ENCODE measurements around the gene BSCL2. TPM values are rescaled to one million over a fixed set of nuclear protein-coding genes. Genes with fewer than 3 reads are reported as not detected.

BSCL2 gene
- total and polyA plus RNA-seq, 2 donors (not counting 1 experiment from before 2014, with no cell fraction given): 38.5 to 56.3 TPM

DNA sequence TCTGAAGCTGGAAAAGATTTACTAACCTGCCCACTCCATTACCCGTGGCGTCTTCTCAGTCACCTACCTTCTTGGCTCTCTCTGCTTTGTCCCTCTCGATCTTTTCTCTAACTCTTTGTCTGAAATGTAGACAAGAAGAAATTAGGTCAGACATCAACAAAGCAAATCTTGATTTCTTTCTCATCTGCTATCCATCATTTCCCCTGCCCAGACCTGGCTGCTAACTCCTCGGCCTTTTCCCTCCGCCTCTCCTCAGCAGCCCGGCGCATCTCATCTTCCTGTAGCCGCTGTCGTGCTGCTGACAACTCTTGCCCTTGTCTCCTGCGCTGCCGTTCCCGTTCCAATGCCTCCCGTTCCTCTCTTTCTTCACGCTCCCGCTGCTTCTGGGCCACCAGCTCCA, 29.5 kb downstream of the BSCL2 start:
- ATAC-seq (ENCODE audit: low read depth) (no peak), DNase-seq (no peak)
- peak overlapping the region; percentile 88 for H3K4me3 Mint-ChIP-seq
- no peaks in the 10 kb centered on the region for H3K27me3 Mint-ChIP-seq
- 100% methylated on average over 8 of the region's 15 CpGs for WGBS (ENCODE audit: insufficient coverage)
- Histone ChIP-seq H3K9ac (ENCODE audit: low read length) (peak overlapping the region; percentile 99), H3K4me3 (ENCODE audit: control extremely low read depth in 1 of 5, extremely low read depth in 1 of 5, insufficient read depth in 1 of 5, low read depth in 2 of 5, low read length in 4 of 5) (peak overlapping the region in 3 of 5 experiments; percentile 71 to 99 (median 99)), H3K4me2 (replicated peaks; ENCODE audit: low read depth, low read length, poor library complexity, severe bottlenecking) (peak overlapping the region; percentile 90), H3K27me3 (replicated peaks in 1 of 4; ENCODE audit: control extremely low read depth in 1 of 4, control insufficient read depth in 3 of 4, insufficient read depth in 4 of 4, low read length in 3 of 4) (no peaks in the 10 kb centered on the region), H2AFZ (ENCODE audit: insufficient read depth, low read depth, low read length, poor library complexity, severe bottlenecking) (no peak overlapping the region), H4K20me1 (ENCODE audit: control insufficient read depth, insufficient read depth, low read length, poor library complexity, severe bottlenecking) (peaks cover 2% of the 10 kb centered on the region), H3K79me2 (ENCODE audit: control insufficient read depth, insufficient read depth, low read length) (peaks cover 48% of the 10 kb centered on the region), H3K9me3 (ENCODE audit: control extremely low read depth in 1 of 3, control insufficient read depth in 2 of 3, insufficient read depth in 1 of 3, low read length in 2 of 3) (no peaks in the 10 kb centered on the region), H3K27ac (ENCODE audit: low read length in 2 of 2) (peak overlapping the region in 1 of 2 donors; percentile 99), H3K36me3 (replicated peaks in 1 of 2; ENCODE audit: control extremely low read depth in 1 of 2, control insufficient read depth in 1 of 2, extremely low read depth in 1 of 2, insufficient read depth in 2 of 2, low read length in 1 of 2) (peaks cover 1 to 27% of the 10 kb centered on the region in 2 experiments), H3K4me1 (ENCODE audit: control insufficient read depth in 2 of 2, insufficient read depth in 2 of 2, low read length in 2 of 2) (peaks cover 16 to 28% of the 10 kb centered on the region in 2 donors)
- intact Hi-C loops (cut with micrococcal nuclease): loop anchor here (2.0 kb wide), 1 partner anchor 13 kb away; the partner anchor contains the start of genes C11orf98 and CSKMT
- peaks cover 40% of the 10 kb centered on the region for H3K4me1 Mint-ChIP-seq
- POLR2A ChIA-PET: interaction anchor here (1.0 to 1.9 kb wide), 3 partner anchors 10 to 12 kb away, joined by 3 to 6 read pairs (median 5); partner anchors contain the start of genes C11orf98 and CSKMT
- CTCF ChIA-PET: no interaction called here
- H3K27ac Mint-ChIP-seq: peak overlapping the region; percentile 93
- H3K9me3 Mint-ChIP-seq (ENCODE audit: insufficient read depth): no peaks in the 10 kb centered on the region
- TF ChIP-seq EZH2 (IDR thresholded peaks at IDR 0.05; ENCODE audit: borderline replicate concordance, insufficient read depth, low read depth, low read length, poor library complexity, severe bottlenecking): no peak
- TF ChIP-seq, protein P1, sequence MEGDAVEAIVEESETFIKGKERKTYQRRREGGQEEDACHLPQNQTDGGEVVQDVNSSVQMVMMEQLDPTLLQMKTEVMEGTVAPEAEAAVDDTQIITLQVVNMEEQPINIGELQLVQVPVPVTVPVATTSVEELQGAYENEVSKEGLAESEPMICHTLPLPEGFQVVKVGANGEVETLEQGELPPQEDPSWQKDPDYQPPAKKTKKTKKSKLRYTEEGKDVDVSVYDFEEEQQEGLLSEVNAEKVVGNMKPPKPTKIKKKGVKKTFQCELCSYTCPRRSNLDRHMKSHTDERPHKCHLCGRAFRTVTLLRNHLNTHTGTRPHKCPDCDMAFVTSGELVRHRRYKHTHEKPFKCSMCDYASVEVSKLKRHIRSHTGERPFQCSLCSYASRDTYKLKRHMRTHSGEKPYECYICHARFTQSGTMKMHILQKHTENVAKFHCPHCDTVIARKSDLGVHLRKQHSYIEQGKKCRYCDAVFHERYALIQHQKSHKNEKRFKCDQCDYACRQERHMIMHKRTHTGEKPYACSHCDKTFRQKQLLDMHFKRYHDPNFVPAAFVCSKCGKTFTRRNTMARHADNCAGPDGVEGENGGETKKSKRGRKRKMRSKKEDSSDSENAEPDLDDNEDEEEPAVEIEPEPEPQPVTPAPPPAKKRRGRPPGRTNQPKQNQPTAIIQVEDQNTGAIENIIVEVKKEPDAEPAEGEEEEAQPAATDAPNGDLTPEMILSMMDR (IDR thresholded peaks at IDR 0.05): no peak

- intact Hi-C loops (cut with micrococcal nuclease): no loop called here
- CTCF ChIA-PET: interaction anchor here (0.5 to 1.6 kb wide), 4 partner anchors 24 to 1249 kb away, joined by 3 to 5 read pairs (median 4); partner anchors contain the start of gene INTS5
- POLR2A ChIA-PET: interaction anchor here (0.6 to 1.9 kb wide), 3 partner anchors 10 to 84 kb away, joined by 3 to 6 read pairs (median 3); partner anchors contain the start of genes C11orf98 and CSKMT
- Mint-ChIP-seq H3K4me1 (peaks cover 41% of the 10 kb centered on the region), H3K27me3 (no peaks in the 10 kb centered on the region), H3K27ac (peak overlapping the region; percentile 57), H3K9me3 (ENCODE audit: insufficient read depth) (no peaks in the 10 kb centered on the region), H3K4me3 (peak overlapping the region; percentile 88)
- H3K4me1 ChIP-seq (ENCODE audit: control insufficient read depth in 2 of 2, insufficient read depth in 2 of 2, low read length in 2 of 2): peaks cover 21 to 33% of the 10 kb centered on the region in 2 donors
- ATAC-seq (ENCODE audit: low read depth): no peak
- peaks cover 1 to 27% of the 10 kb centered on the region in 2 experiments for H3K36me3 ChIP-seq (replicated peaks in 1 of 2; ENCODE audit: control extremely low read depth in 1 of 2, control insufficient read depth in 1 of 2, extremely low read depth in 1 of 2, insufficient read depth in 2 of 2, low read length in 1 of 2)
- no peaks in the 10 kb centered on the region for H3K27me3 ChIP-seq (replicated peaks in 1 of 4; ENCODE audit: control extremely low read depth in 1 of 4, control insufficient read depth in 3 of 4, insufficient read depth in 4 of 4, low read length in 3 of 4)
- no peak overlapping the region for H3K9ac ChIP-seq (ENCODE audit: low read length)
- TF ChIP-seq, protein P1 (IDR thresholded peaks at IDR 0.05): no peak
- no peak for TF ChIP-seq EZH2 (IDR thresholded peaks at IDR 0.05; ENCODE audit: borderline replicate concordance, insufficient read depth, low read depth, low read length, poor library complexity, severe bottlenecking)
- no peak overlapping the region for H2AFZ ChIP-seq (ENCODE audit: insufficient read depth, low read depth, low read length, poor library complexity, severe bottlenecking)
- peak overlapping the region in 1 of 2 donors; percentile 99 for H3K27ac ChIP-seq (ENCODE audit: low read length in 2 of 2)
- no peak for DNase-seq
- H3K4me2 ChIP-seq (replicated peaks; ENCODE audit: low read depth, low read length, poor library complexity, severe bottlenecking): no peak overlapping the region
- no peak overlapping the region for H3K4me3 ChIP-seq (ENCODE audit: control extremely low read depth in 1 of 5, extremely low read depth in 1 of 5, insufficient read depth in 1 of 5, low read depth in 2 of 5, low read length in 4 of 5)
- H3K9me3 ChIP-seq (ENCODE audit: control extremely low read depth in 1 of 3, control insufficient read depth in 2 of 3, insufficient read depth in 1 of 3, low read length in 2 of 3): no peaks in the 10 kb centered on the region
- peaks cover 5% of the 10 kb centered on the region for H4K20me1 ChIP-seq (ENCODE audit: control insufficient read depth, insufficient read depth, low read length, poor library complexity, severe bottlenecking)
- H3K79me2 ChIP-seq (ENCODE audit: control insufficient read depth, insufficient read depth, low read length): peaks cover 53% of the 10 kb centered on the region
- 100% methylated on average over 4 of the region's 6 CpGs for WGBS (ENCODE audit: insufficient coverage)
These were observed 30.1 kb downstream of the BSCL2 start for GRCh38 chr11:62677156-62677555.
